ENCODE data around the gene KRT32.

DNA sequence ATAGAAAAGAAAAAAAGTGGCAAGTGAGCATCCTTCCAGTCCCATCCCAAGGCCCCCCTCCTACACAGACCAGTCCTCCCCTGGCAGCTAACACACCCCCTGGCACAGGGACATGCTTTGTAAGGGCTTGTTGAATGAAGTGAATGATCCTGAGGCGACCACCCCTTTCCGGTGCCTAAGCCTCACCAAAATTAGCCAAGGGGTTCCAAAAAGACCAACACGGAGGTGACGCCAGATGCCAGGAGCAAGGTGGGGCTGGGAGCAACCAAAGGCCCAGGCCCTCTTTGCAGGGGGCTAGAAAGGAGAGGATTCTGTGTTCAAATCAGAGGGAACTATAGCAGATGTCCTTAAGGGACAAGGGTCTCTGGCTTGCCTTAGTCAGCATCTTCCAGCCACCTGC, 8.2 kb upstream of the KRT32 start:
- no peak for TF ChIP-seq POLR2A (IDR thresholded peaks at IDR 0.05; ENCODE audit: low read depth, low read length)
- no peak for TF ChIP-seq POU2F2 (IDR thresholded peaks at IDR 0.05; ENCODE audit: low read depth, low read length)
- TF ChIP-seq POLR2AphosphoS5 (IDR thresholded peaks at IDR 0.05; ENCODE audit: low read depth, low read length): no peak
- no peak for TF ChIP-seq TAF1 (IDR thresholded peaks at IDR 0.05; ENCODE audit: low read depth, low read length)
- no peak for TF ChIP-seq SPI1 (IDR thresholded peaks at IDR 0.05; ENCODE audit: low read depth, low read length)

Data from GM12891 (cell line).